OCI-LY7 (cell line): ENCODE data around the gene MAP3K13. TPM values are rescaled to one million over a fixed set of nuclear protein-coding genes. Genes with fewer than 3 reads are reported as not detected.

ENCODE experiments used
- BruUV-seq: library from RNA; stranded (reverse); fragments of 400-500 nt; replicated peaks from 2 replicates; lab custom pipeline; 2021; lab: Mats Ljungman, UMichigan
- CTCF ChIA-PET: fragments of 300-600 bp; sonication (Branson Sonifier 250); formaldehyde crosslinking; loops from one replicate; lab custom pipeline; 2022; ENCODE audit warnings: antibody characterized with exemption; ENCODE audit not compliant: unreplicated experiment; lab: Charles Lee
- POLR2A ChIA-PET: fragments of 300-600 bp; sonication (Branson Sonifier 250); formaldehyde crosslinking; loops from one replicate; lab custom pipeline; 2022; ENCODE audit warnings: antibody characterized with exemption; lab: Charles Lee
- DNase-seq: peaks from one replicate; pipeline ENCODE4 v3.0.0-alpha.2; 2015; ENCODE audit warnings: low spot score
- H2AFZ ChIP-seq: fragments of 200-600 bp; sonication (generic), shearing (Covaris generic); 2 replicates; pipeline ENCODE4 v1.6.1; 2014; ENCODE audit warnings: mild to moderate bottlenecking, antibody characterized with exemption, low read length, moderate library complexity
- H3K27ac ChIP-seq: fragments of 200-600 bp; sonication (generic); 2 replicates; pipeline ENCODE4 v1.5.1; 2014; ENCODE audit warnings: mixed run types, low read depth, mild to moderate bottlenecking, moderate library complexity, low read length, inconsistent platforms; ENCODE audit not compliant: poor library complexity, severe bottlenecking
- H3K36me3 ChIP-seq: fragments of 200-600 bp; sonication (generic); 2 replicates; pipeline ENCODE4 v1.6.1; 2014; ENCODE audit warnings: mild to moderate bottlenecking, antibody characterized with exemption, low read length, moderate library complexity, mixed read lengths; ENCODE audit not compliant: insufficient read depth
- H3K4me1 ChIP-seq: fragments of 200-600 bp; sonication (generic); 2 replicates; pipeline ENCODE4 v1.5.1; 2014; ENCODE audit warnings: mild to moderate bottlenecking, low read length; ENCODE audit not compliant: insufficient read depth, poor library complexity, severe bottlenecking
- H3K4me2 ChIP-seq: fragments of 200-600 bp; sonication (generic); 2 replicates; pipeline ENCODE4 v1.6.1; 2014; ENCODE audit warnings: mild to moderate bottlenecking, low read length
- H3K4me3 ChIP-seq: fragments of 200-600 bp; sonication (generic); 2 replicates; pipeline ENCODE4 v1.5.1; 2014; ENCODE audit warnings: mild to moderate bottlenecking, low read depth, low read length; ENCODE audit not compliant: poor library complexity, severe bottlenecking
- H3K79me2 ChIP-seq: fragments of 200-600 bp; sonication (generic); 2 replicates; pipeline ENCODE4 v1.6.1; 2016; ENCODE audit warnings: low read depth, mild to moderate bottlenecking, low read length, moderate library complexity, mixed read lengths; ENCODE audit not compliant: insufficient read depth
- H3K9me2 ChIP-seq: fragments of 200-600 bp; sonication (generic); 2 replicates; pipeline ENCODE4 v1.6.1; 2016; ENCODE audit warnings: mild to moderate bottlenecking, low read length, mixed read lengths; ENCODE audit not compliant: insufficient read depth
- H3K9me3 ChIP-seq: fragments of 200-600 bp; sonication (generic); 2 replicates; pipeline ENCODE4 v1.6.1; 2014; ENCODE audit warnings: mild to moderate bottlenecking, mixed run types, low read length, mixed read lengths
- H4K20me1 ChIP-seq: fragments of 200-600 bp; sonication (generic); 2 replicates; pipeline ENCODE4 v1.6.1; 2014; ENCODE audit warnings: mild to moderate bottlenecking, antibody characterized with exemption, low read length, moderate library complexity, mixed read lengths; ENCODE audit not compliant: insufficient read depth
- CTCF ChIP-seq: fragments of 200-600 bp; sonication (generic); conservative IDR thresholded peaks from 2 replicates; pipeline ENCODE4 v1.5.1; 2014; ENCODE audit warnings: mild to moderate bottlenecking, antibody characterized with exemption, low read length, moderate library complexity, mixed read lengths
- EZH2phosphoT487 ChIP-seq: fragments of 200-600 bp; sonication (generic); IDR thresholded peaks from 2 replicates; pipeline ENCODE4 v1.6.1; 2018; ENCODE audit warnings: low read depth, borderline replicate concordance, mild to moderate bottlenecking, mixed run types, antibody characterized with exemption, low read length, moderate library complexity, mixed read lengths
- intact Hi-C: fragments of 100-400 bp; cut with micrococcal nuclease; formaldehyde crosslinking; loops from one replicate; pipeline ENCODE4 v1.10.0; 2022; ENCODE audit not compliant: unreplicated experiment
- total RNA-seq, 2 experiments: library from RNA; depleted of rRNA in 1 of 2; stranded (reverse); fragments of >200 nt in 1 of 2; shearing (Covaris generic) in 1 of 2; gene quantifications; 2 replicates each; pipeline ENCODE4 v1.2.3, GENCODE V29; 2014 to 2022

The MAP3K13 gene
- total RNA-seq, 2 experiments from 2014 or later, result 7.6 to 15.0 TPM

GRCh38 chr3:185507883-185508282 is 144.9 kb downstream of the MAP3K13 start:
- no peak for TF ChIP-seq EZH2phosphoT487
- no peak for TF ChIP-seq CTCF
- Histone ChIP-seq H4K20me1 (no peaks in the 10 kb centered on the region), H3K9me2 (no peaks in the 10 kb centered on the region), H3K4me1 (no peaks in the 10 kb centered on the region), H3K36me3 (no peaks in the 10 kb centered on the region), H3K79me2 (no peaks in the 10 kb centered on the region), H3K27ac (no peak overlapping the region), H3K9me3 (no peaks in the 10 kb centered on the region), H3K4me2 (no peak overlapping the region), H2AFZ (no peak overlapping the region), H3K4me3 (no peak overlapping the region)
- DNase-seq, result no peak
- CTCF ChIA-PET, result interaction anchor here (0.6 kb wide), 1 partner anchor 39 kb away, joined by 3 read pairs; no protein-coding TSS in a partner anchor
- no TSS peak for BruUV-seq
- intact Hi-C loops, result no loop called here
- POLR2A ChIA-PET, result interaction anchor here (0.7 kb wide), 1 partner anchor 14 kb away, joined by 4 read pairs; no protein-coding TSS in a partner anchor

GRCh38 chr3:185508335-185508991 is 145.5 kb downstream of the MAP3K13 start:
- Histone ChIP-seq H3K4me1 (no peaks in the 10 kb centered on the region), H3K36me3 (no peaks in the 10 kb centered on the region), H3K9me3 (no peaks in the 10 kb centered on the region), H3K4me2 (no peak overlapping the region), H4K20me1 (no peaks in the 10 kb centered on the region), H3K79me2 (no peaks in the 10 kb centered on the region), H3K4me3 (no peak overlapping the region), H2AFZ (no peak overlapping the region), H3K27ac (no peak overlapping the region), H3K9me2 (no peaks in the 10 kb centered on the region)
- intact Hi-C loops, result no loop called here
- no TSS peak for BruUV-seq
- CTCF ChIA-PET, result interaction anchor here (0.6 kb wide), 1 partner anchor 40 kb away, joined by 3 read pairs; no protein-coding TSS in a partner anchor
- TF ChIP-seq EZH2phosphoT487, result no peak
- TF ChIP-seq CTCF, result no peak
- no peak for DNase-seq
- POLR2A ChIA-PET, result no interaction called here

GRCh38 chr3:185511711-185512110 is 148.8 kb downstream of the MAP3K13 start:
- no peaks in the 10 kb centered on the region for H3K79me2 ChIP-seq
- no peak overlapping the region for H2AFZ ChIP-seq
- H3K9me3 ChIP-seq, result no peaks in the 10 kb centered on the region
- POLR2A ChIA-PET, result interaction anchor here (0.7 to 1.1 kb wide), 2 partner anchors 11 to 1423 kb away, joined by 3 to 7 read pairs; no protein-coding TSS in a partner anchor
- no peaks in the 10 kb centered on the region for H3K9me2 ChIP-seq
- H4K20me1 ChIP-seq, result no peaks in the 10 kb centered on the region
- H3K4me3 ChIP-seq, result no peak overlapping the region
- no TSS peak for BruUV-seq
- H3K4me2 ChIP-seq, result no peak overlapping the region
- no peak overlapping the region for H3K27ac ChIP-seq
- no peaks in the 10 kb centered on the region for H3K4me1 ChIP-seq
- TF ChIP-seq EZH2phosphoT487, result no peak
- no peak for TF ChIP-seq CTCF
- no peak for DNase-seq
- CTCF ChIA-PET, result no interaction called here
- intact Hi-C loops, result no loop called here
- H3K36me3 ChIP-seq, result no peaks in the 10 kb centered on the region
